BJ (cell line): ENCODE measurements around the gene HOXA1. TPM values are rescaled to one million over a fixed set of nuclear protein-coding genes. Genes with fewer than 3 reads are reported as not detected.

Experiments
- CTCF ChIA-PET: fragments of 350-600 bp; formaldehyde crosslinking; extraction: SDS; loops from one replicate; lab custom pipeline; 2021; ENCODE audit warnings: antibody characterized with exemption, inconsistent platforms; lab: Yijun Ruan, JAX
- POLR2A ChIA-PET: fragments of 300-600 bp; sonication (Branson Sonifier 250); formaldehyde crosslinking; extraction: SDS; loops from one replicate; lab custom pipeline; 2021; ENCODE audit warnings: antibody characterized with exemption; lab: Charles Lee
- DNase-seq: peaks from one replicate; pipeline ENCODE4 v3.0.0-alpha.2; 2011; ENCODE audit warnings: low read depth
- H3K27me3 ChIP-seq: 2 replicates; pipeline ENCODE4 v1.6.0; 2011; ENCODE audit warnings: low read length; ENCODE audit not compliant: control insufficient read depth, insufficient read depth
- H3K36me3 ChIP-seq: 2 replicates; pipeline ENCODE4 v1.5.1; 2011; ENCODE audit warnings: low read length; ENCODE audit not compliant: control insufficient read depth, insufficient read depth
- H3K4me3 ChIP-seq: 2 replicates; pipeline ENCODE4 v1.5.1; 2011; ENCODE audit warnings: low read depth, mild to moderate bottlenecking, control low read depth, low read length
- polyA plus RNA-seq: library from polyadenylated mRNA; depleted of rRNA; stranded (reverse); fragments of >200 nt; gene quantifications from 2 replicates; pipeline ENCODE4 v1.2.3, GENCODE V29; 2011
- TF ChIP-seq, protein P1 (sequence below): IDR thresholded peaks from 2 replicates; pipeline ENCODE4 v1.5.1; 2011; ENCODE audit warnings: low read depth, mild to moderate bottlenecking, control low read depth, inconsistent platforms, low read length, moderate library complexity; ENCODE audit not compliant: insufficient read depth

The HOXA1 gene
- polyA plus RNA-seq, 1 experiment = 0.91 TPM

DNA sequence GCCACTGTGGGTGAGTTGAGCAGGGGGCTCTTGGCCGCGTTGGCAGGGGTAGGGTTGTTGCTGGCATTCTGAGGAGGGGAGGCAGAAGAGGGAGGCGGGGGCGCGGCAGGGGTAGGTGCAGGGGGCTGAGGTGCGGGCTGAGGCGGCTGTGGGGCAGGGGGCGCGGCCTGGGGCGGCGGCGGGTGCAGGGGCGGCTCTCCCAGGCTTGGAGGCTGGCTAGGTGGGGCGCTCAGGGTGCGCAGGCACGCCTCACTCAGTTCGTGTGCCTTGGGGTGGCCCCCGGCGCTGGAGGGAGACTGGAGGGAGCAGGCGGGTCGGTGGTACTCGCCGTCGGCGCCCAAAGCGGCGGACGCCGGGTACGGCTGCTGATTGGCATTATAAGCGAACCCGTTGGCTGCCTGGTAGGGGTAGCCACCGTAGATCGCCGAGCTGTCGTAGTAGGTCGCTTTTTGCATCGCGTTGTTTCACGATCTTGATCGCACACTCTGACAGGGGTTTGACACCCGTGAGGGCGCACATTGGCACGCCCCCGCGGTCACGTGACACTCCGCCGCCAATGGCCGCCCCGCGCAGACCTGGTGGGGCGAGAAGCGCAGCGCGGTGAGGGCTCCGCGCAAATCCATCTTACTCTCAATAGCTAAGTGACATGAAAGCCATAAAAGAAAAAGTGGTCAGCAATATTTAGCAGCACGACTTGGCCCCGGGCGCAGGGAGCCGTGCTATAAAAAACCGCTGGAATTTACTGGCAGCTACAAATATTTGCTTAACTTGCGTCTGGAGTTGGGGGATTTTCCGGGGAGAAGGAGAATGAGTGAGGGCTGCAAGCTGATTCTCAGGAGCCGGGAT, 14.6 kb upstream of the HOXA1 start:
- peak; percentile 56 for DNase-seq
- H3K4me3 ChIP-seq = peak overlapping the region; percentile 17
- ChIA-PET CTCF (interaction anchor here (1.0 to 1.4 kb wide), 2 partner anchors 14 to 40 kb away, joined by 3 to 6 read pairs; partner anchors contain the start of gene HOXA1), POLR2A (no interaction called here)
- TF ChIP-seq, protein P1, sequence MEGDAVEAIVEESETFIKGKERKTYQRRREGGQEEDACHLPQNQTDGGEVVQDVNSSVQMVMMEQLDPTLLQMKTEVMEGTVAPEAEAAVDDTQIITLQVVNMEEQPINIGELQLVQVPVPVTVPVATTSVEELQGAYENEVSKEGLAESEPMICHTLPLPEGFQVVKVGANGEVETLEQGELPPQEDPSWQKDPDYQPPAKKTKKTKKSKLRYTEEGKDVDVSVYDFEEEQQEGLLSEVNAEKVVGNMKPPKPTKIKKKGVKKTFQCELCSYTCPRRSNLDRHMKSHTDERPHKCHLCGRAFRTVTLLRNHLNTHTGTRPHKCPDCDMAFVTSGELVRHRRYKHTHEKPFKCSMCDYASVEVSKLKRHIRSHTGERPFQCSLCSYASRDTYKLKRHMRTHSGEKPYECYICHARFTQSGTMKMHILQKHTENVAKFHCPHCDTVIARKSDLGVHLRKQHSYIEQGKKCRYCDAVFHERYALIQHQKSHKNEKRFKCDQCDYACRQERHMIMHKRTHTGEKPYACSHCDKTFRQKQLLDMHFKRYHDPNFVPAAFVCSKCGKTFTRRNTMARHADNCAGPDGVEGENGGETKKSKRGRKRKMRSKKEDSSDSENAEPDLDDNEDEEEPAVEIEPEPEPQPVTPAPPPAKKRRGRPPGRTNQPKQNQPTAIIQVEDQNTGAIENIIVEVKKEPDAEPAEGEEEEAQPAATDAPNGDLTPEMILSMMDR = no peak
- peaks cover 17% of the 10 kb centered on the region for H3K27me3 ChIP-seq
- H3K36me3 ChIP-seq = peaks cover 2% of the 10 kb centered on the region; the same call in 1 of the 2 replicates

DNA sequence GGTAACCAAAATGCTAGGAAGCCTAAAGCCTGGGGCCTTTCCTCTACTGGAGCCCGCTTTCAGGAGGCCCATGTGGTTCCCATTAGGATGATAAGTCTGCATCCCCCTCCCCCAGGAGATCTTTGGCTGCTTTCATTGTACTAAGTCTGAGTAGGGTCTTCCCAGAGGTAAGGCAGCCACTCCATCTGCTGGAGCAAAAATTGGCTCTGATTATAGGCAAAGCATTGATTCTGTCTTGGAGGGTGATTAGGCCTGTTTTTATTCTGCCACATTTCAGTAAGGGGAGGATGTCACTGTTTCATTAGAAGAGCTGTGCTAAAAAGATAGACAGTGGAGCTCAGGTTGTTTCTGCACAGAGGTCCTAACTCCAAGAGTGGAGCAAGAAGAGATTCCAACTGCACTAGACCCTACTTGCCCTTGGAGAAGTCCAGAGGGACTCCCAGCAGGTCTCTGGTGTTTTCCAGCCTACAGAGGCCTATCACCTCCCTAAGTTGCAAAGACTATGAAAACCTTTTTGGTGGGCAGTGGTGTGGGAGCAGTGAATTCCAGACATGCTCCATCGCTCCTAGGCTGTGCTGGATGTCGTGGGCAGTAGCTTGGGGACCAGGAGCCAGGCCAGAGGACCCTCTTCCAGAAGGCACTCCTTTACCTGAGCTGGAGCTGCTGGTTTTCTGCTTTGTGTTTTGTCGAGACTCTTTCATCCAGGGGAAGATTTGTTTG, 13.8 kb upstream of the HOXA1 start:
- no peak for DNase-seq
- Histone ChIP-seq H3K27me3 (peaks cover 15% of the 10 kb centered on the region), H3K36me3 (peaks cover 2% of the 10 kb centered on the region; the same call in 1 of the 2 replicates), H3K4me3 (no peak overlapping the region)
- CTCF ChIA-PET = interaction anchor here (0.8 to 1.2 kb wide), 2 partner anchors 13 to 34 kb away, joined by 3 to 4 read pairs; partner anchors contain the start of gene HOXA5
- POLR2A ChIA-PET = no interaction called here
- TF ChIP-seq, protein P1 = no peak

DNA sequence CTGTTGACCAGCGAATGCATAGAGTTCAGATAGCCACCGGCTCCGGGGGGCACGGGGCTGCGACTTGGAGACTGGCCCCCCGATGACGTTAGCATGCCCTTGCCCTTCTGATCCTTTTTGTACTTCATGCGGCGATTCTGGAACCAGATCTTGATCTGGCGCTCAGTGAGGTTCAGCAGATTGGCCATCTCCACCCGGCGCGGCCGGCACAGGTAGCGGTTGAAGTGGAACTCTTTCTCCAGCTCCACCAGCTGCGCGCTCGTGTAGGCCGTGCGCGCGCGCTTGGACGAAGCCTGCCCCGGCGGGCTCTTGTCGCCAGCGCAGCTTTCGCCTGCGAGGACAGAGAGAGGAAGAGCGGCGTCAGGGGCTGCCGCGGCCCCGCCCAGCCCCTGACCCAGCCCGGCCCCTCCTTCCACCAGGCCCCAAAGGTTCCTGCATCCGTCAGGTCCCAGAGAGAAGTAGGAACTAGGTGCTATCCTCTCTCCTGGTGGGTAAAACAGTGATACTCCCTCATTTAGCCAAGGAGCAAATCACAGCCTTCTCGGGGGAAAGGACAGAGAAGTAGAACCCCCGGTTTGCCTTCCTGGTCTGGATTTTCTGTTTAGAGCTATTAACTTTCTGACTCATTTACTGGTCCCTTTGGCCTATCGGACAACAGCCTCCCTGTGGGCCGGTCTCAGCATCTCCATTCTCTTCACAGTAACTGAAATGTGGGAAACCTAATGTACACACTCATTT, 12.8 kb upstream of the HOXA1 start:
- Histone ChIP-seq H3K27me3 (peaks cover 14% of the 10 kb centered on the region), H3K36me3 (peaks cover 2% of the 10 kb centered on the region; the same call in 1 of the 2 replicates), H3K4me3 (no peak overlapping the region)
- TF ChIP-seq, protein P1 = no peak
- ChIA-PET POLR2A (no interaction called here), CTCF (interaction anchor here (0.6 to 1.2 kb wide), 3 partner anchors 12 to 49 kb away, joined by 3 to 4 read pairs (median 4); partner anchors contain the start of gene HOXA5)
- no peak for DNase-seq

DNA sequence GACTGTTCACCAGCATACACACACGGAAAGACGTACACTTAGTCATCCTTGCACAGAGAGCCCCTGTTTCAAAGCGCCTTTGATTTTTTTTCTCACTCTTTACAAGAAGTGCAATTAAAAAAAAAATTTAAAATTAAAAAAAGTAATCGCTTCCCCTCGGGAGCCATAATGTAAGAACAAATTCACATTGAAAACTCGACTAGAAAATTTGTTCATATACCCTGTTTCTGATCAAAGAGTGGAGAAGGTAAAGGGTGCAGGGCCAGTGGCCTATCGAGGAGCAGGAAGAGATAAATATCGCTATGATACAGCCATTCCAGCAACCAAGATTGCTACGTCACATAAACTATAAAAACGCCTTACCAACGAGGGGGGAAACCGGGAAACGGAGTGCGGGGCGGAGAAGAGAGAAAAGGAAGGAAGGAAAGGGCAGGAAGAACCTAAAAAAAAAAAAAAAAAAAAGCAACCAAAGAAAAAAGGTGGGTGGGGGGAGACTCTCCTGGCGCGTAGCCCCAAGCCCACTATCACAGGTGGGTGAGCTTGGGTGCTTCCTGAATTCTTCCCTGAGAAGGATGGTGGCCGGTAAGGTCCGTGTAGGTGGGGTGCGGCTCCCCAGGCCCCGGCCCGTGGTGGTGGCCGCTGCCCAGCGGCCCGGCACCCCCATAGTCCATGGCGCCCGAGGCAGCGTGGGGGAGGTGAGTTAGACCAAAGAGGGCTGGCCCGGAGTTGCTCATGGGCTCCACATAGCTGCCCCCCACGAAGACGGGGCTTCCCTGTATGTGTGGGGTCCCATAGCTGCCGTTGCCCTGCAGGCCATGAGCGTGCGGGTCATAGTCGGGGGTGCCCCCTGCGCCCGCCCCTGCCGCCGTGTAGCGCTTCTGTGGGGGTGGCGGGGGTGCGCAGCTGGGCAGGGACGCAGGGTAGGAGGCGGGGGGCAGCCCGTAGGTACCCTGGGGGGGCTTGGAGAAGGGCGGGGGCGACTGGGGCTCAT, 11.9 kb upstream of the HOXA1 start:
- TF ChIP-seq, protein P1 = no peak
- ChIA-PET CTCF (interaction anchor here (0.6 kb wide), 1 partner anchor 48 kb away, joined by 4 read pairs; no protein-coding TSS in a partner anchor), POLR2A (no interaction called here)
- Histone ChIP-seq H3K36me3 (peaks cover 2% of the 10 kb centered on the region; the same call in 1 of the 2 replicates), H3K4me3 (no peak overlapping the region), H3K27me3 (peaks cover 14% of the 10 kb centered on the region)
- DNase-seq = no peak
